Ovary (tissue), 3 donors: ENCODE results near the gene ILF2.

Experiments used
- CTCF ChIP-seq, 3 donors: fragments of 450-650 bp in 2 of 3; fragments of 200-600 bp in 1 of 3; IDR thresholded peaks; one replicate each; pipeline versions ENCODE4 v1.5.1 to v1.8.0; 2016 to 2022; ENCODE audit warnings: antibody characterized with exemption in 3 of 3, mild to moderate bottlenecking in 1 of 3
- POLR2A ChIP-seq: fragments of 450-650 bp; IDR thresholded peaks from one replicate; pipeline ENCODE4 v1.6.1; 2017; ENCODE audit warnings: antibody characterized with exemption, mild to moderate bottlenecking, moderate library complexity
- donor health status: DM: no; HTN: no; CAD: no.

- peak in 2 of 3 donors; percentile 23 to 30 for TF ChIP-seq CTCF (IDR thresholded peaks at IDR 0.05)
- TF ChIP-seq POLR2A: peak; percentile 72
Measured at GRCh38 chr1:153658400-153659174, 12.2 kb downstream of the ILF2 start, which contains the start of gene SNAPIN.
